ENCODE data around the gene MYO1F.
"Not testable (repeated sequence)": the region's sequence is repeated elsewhere in the genome, so short reads cannot be mapped to it uniquely, and the experiment has no call there.

MYO1F gene

GRCh38 chr19:8577247-8577646, at the start of gene MYO1F:
Gene MYO1F (minus strand): TSS chr19:8577442. CDS start chr19:8577309, 133 bp downstream.
- DNase-seq, result no peak

GRCh38 chr19:8626842-8627241, 49.6 kb upstream of the MYO1F start:
- no peak for DNase-seq

- not testable (repeated sequence) for DNase-seq
Measured at GRCh38 chr19:8622886-8623285, 45.6 kb upstream of the MYO1F start.

- DNase-seq, result no peak
Measured at GRCh38 chr19:8618751-8619150, 41.5 kb upstream of the MYO1F start.

DNA sequence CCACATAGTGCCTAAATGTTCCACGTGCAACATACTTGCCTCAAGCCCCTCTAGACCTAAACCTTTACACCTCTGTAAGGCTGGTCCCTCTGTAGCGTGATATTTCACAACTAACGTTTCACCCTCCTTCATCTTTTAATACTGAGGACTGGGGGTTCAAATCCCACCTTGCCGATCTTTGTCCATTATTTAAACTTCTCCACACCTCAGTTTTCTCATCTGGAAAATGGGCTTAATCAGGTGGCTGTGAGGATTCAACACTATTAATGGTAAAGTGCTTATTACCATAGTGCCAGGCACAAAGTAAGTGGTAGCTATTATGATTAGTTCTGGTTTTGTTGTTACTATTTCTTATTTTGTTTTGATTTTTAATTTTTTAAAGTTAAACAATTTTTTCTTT, 40.7 kb upstream of the MYO1F start:
- no peak for DNase-seq

GRCh38 chr19:8617325-8617724, 40.1 kb upstream of the MYO1F start:
- not testable (repeated sequence) for DNase-seq

DNA sequence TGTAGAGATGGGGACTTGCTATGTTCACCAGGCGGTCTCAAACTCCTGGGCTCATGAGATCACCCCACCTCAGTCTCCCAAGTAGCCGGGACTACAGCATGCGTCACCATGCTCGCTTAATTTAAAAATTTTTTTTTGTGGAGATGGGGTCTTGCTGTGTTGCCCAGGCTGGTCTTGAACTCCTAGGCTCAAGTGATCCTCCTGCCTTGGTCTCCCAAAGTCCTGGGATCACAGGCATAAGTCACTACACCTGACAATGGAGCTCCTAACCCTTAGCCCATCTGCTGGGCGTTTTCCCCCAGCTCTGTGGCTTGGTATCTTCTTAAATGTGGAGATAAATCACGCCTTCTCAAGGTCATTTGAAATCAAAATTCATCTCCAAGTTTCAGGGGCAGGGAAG, 39.6 kb upstream of the MYO1F start:
- DNase-seq, result no peak

DNA sequence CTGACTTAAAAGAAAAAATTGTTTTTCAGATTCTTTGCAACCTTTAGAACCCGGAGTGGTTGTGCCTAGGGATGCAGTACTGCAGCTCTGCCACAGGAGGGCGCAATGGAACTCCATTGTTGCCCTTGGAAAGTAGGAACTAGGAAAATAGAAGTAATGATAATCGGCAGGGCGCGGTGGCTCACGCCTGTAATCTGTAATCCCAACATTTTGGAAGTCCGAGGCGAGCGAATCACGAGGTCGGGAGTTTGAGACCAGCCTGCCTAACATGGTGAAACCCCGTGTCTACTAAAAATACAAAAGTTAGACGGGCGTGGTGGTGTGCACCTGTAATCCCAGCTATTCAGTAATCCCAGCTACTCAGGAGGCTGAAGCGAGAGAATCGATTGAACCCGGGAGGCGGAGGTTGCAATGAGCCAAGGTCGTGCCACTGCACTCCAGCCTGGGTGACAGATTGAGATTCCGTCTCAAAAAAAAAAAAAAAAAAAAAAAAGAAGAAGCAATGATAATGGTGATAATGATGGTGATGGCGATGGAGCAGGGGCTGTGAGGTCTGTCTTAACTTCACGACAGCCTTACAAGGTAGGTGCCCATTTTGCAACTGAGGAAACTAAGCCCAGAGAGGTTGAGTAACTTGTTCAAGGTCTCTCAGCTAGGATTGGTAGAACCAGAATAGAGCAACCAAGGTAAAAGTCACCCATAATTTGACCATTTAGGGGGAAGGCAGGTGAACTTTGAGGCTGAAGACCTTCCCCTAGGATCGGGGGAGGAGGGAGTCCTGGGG, 38.8 kb upstream of the MYO1F start:
- DNase-seq, result no peak

DNA sequence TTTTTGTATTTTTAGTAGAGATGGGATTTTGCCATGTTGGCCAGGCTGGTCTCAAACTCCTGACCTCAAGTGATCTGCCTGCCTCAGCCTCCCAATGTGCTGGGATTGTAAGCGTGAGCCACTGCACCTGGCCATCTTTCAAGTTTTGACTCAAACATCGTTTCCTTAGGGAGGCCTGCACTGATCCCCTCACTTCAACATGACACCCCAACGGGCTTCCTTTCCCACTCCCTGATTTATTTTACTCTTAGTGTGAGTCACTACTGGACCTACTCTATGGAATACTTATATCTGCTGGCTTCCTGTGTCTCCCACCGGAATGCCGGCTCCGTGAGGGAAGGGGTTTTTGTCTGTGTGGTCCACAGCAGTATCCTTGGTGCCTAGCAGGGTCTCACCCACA, 37.8 kb upstream of the MYO1F start:
- no peak for DNase-seq

GRCh38 chr19:8614455-8614854, 37.2 kb upstream of the MYO1F start:
- no peak for DNase-seq

DNA sequence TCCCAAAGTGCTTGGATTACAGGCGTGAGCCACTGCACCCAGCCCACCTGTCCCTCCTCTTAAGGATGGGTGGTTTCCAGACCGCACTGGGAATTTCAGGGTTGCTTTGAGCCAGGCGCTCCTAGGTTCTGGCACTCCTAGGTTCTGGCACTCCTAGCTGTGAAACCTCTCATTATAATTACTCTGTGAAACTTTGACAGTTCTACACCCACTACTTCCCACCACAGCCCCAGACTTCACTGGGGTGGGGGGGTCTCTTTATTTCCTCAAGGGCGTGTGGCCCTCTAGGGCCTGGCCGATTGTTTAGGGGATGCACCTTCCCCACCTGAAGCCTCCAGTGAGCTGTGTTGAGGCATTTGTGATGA, 35.5 kb upstream of the MYO1F start:
- no peak for DNase-seq

DNA sequence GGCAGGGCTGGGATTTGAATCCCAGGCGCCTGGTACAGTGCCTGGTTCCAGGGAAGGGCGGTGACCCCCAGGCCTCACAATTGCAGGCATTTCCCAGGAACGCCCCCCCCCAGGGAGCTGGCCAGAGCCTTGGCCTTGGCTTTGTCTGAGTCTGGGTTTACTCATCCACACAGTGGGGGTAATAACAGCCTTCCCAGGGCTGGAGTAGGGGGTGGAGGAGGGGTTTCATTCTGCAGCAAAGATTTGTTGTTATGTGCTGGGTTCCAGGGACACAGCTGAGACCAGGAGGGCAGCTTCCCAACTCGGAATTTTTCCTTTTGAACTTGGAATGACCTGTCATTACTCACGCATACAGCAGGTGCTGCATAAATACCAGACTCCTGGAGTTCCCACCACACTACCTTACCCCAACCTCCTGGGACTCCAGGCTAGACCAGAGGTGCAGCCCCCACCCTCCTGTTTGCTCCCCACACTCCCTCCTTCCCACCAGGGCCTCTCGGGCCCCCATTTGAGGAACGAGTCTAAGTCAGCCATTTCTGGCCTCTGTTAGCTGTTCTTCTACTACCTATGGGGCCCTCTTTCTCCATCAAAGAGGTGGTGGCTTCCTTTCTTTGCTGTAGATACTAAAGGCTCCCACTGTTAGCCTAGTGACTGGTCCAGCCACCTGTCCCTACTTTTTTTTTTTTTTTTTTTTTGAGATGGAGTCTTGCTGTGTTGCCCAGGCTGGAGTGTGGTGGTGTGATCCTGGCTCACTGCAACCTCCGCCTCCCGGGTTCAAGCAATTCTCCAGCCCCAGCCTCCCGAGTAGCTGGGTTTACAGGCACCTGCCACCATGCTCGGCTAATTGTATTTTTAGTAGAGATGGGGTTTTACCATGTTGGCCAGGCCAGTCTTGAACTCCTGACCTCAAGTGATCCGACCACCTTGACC, 34.9 kb upstream of the MYO1F start:
- DNase-seq, result no peak

DNA sequence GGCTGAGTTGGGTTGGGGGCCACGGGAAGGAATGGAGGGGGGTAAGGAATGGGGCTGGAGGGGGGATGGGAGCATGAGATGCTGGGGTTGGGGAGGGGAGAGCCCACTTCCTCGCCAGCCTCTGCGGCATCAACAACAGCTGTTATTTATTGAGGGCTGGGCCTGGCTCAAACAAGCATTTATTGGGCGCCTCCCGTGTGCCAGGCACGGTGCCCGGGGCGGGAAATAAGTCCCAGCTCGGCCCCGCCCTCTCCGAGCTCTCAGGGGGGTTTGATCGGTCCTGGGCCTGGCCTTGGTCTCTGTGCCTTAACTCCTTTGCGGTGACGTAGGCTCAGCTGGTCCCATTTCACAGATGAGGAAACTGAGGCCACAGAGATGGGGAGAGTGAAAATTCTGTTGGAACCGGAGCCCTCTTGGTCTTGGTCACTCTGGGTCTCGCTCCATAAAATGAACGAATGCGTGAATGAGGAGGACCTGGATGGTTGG, 34.2 kb upstream of the MYO1F start:
- no peak for DNase-seq

GRCh38 chr19:8610936-8611300, 33.7 kb upstream of the MYO1F start:
- no peak for DNase-seq

DNA sequence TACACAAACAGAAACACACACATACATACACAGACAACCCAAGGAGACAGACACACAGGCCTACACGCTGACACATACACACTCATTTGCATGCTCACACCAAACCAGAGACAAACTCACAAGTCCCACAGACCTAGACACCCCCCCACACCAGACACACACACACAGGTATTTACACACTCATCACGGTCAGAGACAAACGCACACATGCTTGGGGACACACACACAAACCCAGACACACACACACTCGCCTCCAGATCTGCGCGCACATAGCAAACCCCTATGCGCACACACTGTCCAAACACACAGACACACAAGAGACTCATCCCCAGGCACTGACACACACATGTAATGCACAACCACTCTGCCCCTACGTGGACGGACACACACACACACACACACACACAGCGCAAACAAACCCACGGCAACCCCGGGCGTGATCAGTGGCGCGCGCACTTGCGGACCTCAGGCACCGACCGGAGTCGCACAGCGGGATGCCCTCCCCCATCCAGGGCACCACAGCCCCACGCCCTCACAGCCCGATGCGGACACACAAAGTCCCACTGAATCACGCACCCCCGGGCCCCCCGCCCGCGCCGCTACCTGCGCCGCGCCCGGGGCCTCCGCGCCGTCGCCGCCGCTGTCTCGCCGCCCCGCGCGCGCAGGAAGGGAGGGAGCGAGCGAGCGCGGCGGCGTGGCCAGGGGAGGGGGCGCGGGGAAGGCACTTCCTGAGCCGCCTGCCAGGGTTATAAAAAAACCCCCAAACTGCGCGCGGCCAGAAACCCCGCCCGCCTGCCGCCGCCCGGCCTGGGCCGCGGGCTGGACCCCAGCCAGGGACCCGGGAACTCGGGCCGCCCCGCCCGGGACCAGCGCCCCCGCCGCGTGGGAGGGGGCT, 33.0 kb upstream of the MYO1F start, which contains the start of gene ADAMTS10:
Gene ADAMTS10 (minus strand): TSS at position 675 of the 895 bp plus-strand sequence. CDS start 5,005 bp downstream, outside the sequence.
- no peak for DNase-seq

GRCh38 chr19:8609279-8610040, 32.2 kb upstream of the MYO1F start:
- DNase-seq, result no peak

DNA sequence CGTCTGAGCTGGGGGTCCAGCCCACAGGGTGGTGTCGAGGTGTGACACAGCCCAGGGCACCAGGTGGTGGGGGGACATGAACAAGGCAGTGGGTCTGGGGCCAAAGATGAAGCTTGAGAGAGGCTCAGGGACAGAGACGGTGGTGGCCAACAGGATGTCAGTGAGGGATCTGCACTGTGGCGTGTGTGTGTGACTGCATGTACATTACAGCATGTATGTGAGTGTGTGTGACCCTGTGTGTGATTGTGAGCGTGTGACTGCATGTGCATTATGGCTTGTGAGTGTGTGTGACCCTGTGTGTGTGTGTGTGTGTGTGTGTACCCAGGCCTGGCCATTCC, 31.7 kb upstream of the MYO1F start:
- DNase-seq, result no peak

GRCh38 chr19:8607386-8607785, 30.1 kb upstream of the MYO1F start:
- no peak for DNase-seq

DNA sequence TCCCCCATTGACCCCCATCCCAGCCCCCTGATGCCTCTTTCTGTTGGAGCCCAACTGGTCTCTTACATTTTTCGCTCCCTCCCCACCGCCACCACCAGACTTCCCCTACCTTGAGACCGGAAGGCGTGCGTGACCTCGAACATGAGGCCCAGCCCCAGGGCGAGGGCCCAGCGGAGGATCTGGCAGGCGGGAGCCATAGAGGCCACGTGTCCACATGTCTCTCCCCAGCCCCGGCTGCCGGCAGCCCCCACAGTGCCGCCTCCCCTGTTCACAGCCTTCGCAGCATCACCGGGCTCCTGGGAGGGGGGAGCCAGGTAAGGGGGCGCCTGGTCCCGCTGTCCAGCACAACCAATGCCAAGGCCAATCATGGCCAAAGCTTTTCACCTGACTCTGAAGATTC, 28.3 kb upstream of the MYO1F start:
- no peak for DNase-seq

DNA sequence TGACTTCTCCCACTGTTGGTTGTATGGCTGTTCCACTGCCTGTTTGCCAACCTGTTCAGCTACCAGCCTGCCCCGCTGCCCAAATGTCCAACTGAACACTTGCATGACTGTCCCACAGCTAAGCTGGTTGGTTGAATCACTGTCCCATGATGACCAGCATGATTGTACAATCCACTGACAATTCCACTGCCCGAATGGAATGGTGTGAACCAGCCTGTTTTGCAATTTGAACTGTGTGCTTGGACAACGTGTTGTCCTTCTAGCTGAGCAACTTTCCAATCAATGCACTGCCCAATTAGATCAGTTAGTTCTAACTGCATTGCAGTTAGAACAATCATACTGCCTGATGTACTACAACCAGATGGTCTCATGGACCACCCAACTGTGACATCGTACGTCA, 24.6 kb upstream of the MYO1F start:
- no peak for DNase-seq

- DNase-seq, result no peak
Measured at GRCh38 chr19:8600816-8601215, 23.6 kb upstream of the MYO1F start.

DNA sequence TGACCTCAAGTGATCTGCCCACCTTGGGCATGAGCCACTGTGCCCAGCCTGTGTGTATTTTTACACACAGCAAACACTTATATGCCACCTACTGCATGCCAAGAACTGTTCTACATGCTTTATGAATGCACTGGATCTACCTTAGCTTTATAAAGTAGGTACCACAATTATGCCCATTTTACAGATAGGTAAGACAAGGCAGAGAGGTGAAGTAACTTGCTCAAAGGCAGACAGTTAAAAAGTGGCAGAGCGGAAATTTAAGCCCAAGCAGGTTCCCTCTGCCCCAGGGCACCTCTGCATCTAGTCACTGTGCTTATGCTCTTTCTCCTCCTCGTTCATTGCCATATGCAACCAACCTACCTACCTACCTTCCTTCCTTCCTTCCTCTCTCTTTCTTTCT, 22.8 kb upstream of the MYO1F start:
- DNase-seq, result no peak

All from cerebellar nuclear complex (tissue), 1 donor.